GM10266 (cell line): ENCODE results near the gene GNG3.
"Not testable (repeated sequence)": the region's sequence is repeated elsewhere in the genome, so short reads cannot be mapped to it uniquely, and the experiment has no call there.

ENCODE experiments used
- DNase-seq: peaks from one replicate; pipeline ENCODE4 v3.0.0; 2012; ENCODE audit errors: extremely low spot score
- CTCF ChIP-seq: IDR thresholded peaks from 2 replicates; pipeline ENCODE4 v1.5.1; 2012; ENCODE audit warnings: mild to moderate bottlenecking, low read depth; ENCODE audit not compliant: control insufficient read depth, insufficient read depth; ENCODE audit errors: missing control alignments

GNG3 gene

GRCh38 chr11:62689421-62690183 lies 17.9 kb upstream of the GNG3 start, which contains the start of gene LRRN4CL:
Gene LRRN4CL (minus strand): TSS chr11:62689530. CDS start chr11:62688508, 1,022 bp downstream.
- no peak for TF ChIP-seq CTCF
- DNase-seq: no peak

GRCh38 chr11:62693624-62694023 lies 13.9 kb upstream of the GNG3 start:
- not testable (repeated sequence) for DNase-seq

GRCh38 chr11:62694455-62695167 lies 12.9 kb upstream of the GNG3 start:
- peak; percentile 81 for DNase-seq
- TF ChIP-seq CTCF: peak; percentile 78

- DNase-seq: no peak
- no peak for TF ChIP-seq CTCF
Observed at GRCh38 chr11:62702246-62702645, 5.2 kb upstream of the GNG3 start.

- DNase-seq: not testable (repeated sequence)
Observed at GRCh38 chr11:62703921-62704320, 3.6 kb upstream of the GNG3 start.

GRCh38 chr11:62705413-62705812 lies 2.1 kb upstream of the GNG3 start:
- TF ChIP-seq CTCF: no peak
- DNase-seq: no peak

- DNase-seq: peak; percentile 94
- TF ChIP-seq CTCF: no peak
Observed at GRCh38 chr11:62705880-62706849, 1.3 kb upstream of the GNG3 start.

GRCh38 chr11:62706850-62707247 lies 627 bp upstream of the GNG3 start:
- TF ChIP-seq CTCF: no peak
- no peak for DNase-seq
